ENCODE results near the gene OOSP4B.

- TF ChIP-seq CTCF (IDR thresholded peaks at IDR 0.05): no peak
- TF ChIP-seq POLR2A (IDR thresholded peaks at IDR 0.05): no peak
Observed at GRCh38 chr11:60029015-60029632, 12.1 kb downstream of the OOSP4B start.
